Measurements from ENCODE around the gene UGT1A7. TPM values are rescaled to one million over a fixed set of nuclear protein-coding genes. Genes with fewer than 3 reads are reported as not detected.

The UGT1A7 gene
- total and polyA plus RNA-seq, 9 of the 15 experiments (the other 6 are each of a cell fraction or from before 2014, with no cell fraction given) = not detected

DNA sequence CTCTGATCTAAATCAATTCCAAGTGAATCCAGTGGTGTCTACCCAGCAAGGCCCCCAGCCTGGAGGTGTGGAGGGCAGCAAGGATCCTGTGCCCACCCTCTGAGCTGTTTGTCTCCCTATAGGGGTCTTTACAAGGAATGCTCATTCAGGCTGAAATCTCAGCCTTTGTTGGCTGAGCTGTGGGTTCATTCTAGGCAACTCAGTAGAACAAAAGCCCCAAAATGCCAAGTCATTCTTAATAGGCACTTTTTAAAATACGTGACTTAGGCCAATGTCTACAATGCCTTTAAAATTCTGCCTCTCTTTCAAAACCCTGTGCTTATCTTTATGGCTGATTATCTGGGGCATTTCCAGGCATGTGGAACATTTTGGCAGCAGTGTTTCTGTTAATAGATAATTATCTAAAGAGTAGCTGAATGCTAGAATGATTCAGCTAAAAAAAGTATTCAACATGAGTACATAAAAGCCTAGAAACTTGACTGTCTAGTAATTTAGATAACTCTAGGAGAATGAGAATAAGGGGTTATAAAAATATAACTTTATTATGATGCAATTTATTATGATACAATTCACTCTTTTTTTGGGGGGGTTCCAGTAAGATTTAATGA, 18.4 kb downstream of the UGT1A7 start (continued):
- TF ChIP-seq RBM14 (IDR thresholded peaks at IDR 0.05; ENCODE audit: borderline replicate concordance, insufficient read depth, low read depth, low read length) = no peak
- no peak for TF ChIP-seq TARDBP (IDR thresholded peaks at IDR 0.05)
- no peak for TF ChIP-seq NEUROD1 (IDR thresholded peaks at IDR 0.05; ENCODE audit: borderline replicate concordance, low read depth, low read length, partially characterized antibody)
- no peak for TF ChIP-seq XRCC4 (IDR thresholded peaks at IDR 0.05; ENCODE audit: extremely low read depth, insufficient read depth, insufficient read length)
- TF ChIP-seq ZNF184 (CRISPR knock-in tag; IDR thresholded peaks at IDR 0.05) = no peak
- no peak for TF ChIP-seq NR3C1 (CRISPR knock-in tag; IDR thresholded peaks at IDR 0.05)
- TF ChIP-seq, protein P1, sequence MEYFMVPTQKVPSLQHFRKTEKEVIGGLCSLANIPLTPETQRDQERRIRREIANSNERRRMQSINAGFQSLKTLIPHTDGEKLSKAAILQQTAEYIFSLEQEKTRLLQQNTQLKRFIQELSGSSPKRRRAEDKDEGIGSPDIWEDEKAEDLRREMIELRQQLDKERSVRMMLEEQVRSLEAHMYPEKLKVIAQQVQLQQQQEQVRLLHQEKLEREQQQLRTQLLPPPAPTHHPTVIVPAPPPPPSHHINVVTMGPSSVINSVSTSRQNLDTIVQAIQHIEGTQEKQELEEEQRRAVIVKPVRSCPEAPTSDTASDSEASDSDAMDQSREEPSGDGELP (CRISPR knock-in tag; IDR thresholded peaks at IDR 0.05; ENCODE audit: borderline replicate concordance) = no peak
- no peak for TF ChIP-seq CREB1 (IDR thresholded peaks at IDR 0.05)
- TF ChIP-seq CREB1 (CRISPR knock-in tag; IDR thresholded peaks at IDR 0.05) = no peak
- no peak for TF ChIP-seq ZNF384 (IDR thresholded peaks at IDR 0.05; ENCODE audit: low read depth, low read length)
- no peak for TF ChIP-seq NCOA6 (IDR thresholded peaks at IDR 0.05)
- TF ChIP-seq PCBP1 (IDR thresholded peaks at IDR 0.05; ENCODE audit: low read depth, low read length, poor library complexity, severe bottlenecking) = no peak
- TF ChIP-seq SAFB (IDR thresholded peaks at IDR 0.05; ENCODE audit: borderline replicate concordance, low read depth, low read length) = no peak
- TF ChIP-seq, protein P2, sequence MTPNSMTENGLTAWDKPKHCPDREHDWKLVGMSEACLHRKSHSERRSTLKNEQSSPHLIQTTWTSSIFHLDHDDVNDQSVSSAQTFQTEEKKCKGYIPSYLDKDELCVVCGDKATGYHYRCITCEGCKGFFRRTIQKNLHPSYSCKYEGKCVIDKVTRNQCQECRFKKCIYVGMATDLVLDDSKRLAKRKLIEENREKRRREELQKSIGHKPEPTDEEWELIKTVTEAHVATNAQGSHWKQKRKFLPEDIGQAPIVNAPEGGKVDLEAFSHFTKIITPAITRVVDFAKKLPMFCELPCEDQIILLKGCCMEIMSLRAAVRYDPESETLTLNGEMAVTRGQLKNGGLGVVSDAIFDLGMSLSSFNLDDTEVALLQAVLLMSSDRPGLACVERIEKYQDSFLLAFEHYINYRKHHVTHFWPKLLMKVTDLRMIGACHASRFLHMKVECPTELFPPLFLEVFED (CRISPR knock-in tag; conservative IDR thresholded peaks at IDR 0.05) = no peak
- peak; percentile 52; the same call in 1 of the 2 replicates for TF ChIP-seq NCOA1 (IDR thresholded peaks at IDR 0.05; ENCODE audit: low read depth)
- no peak for TF ChIP-seq CC2D1A (IDR thresholded peaks at IDR 0.05)
- TF ChIP-seq NELFE (IDR thresholded peaks at IDR 0.05; ENCODE audit: insufficient read depth, insufficient read length) = no peak
- peak; percentile 81 for TF ChIP-seq FOXM1 (IDR thresholded peaks at IDR 0.05; ENCODE audit: low read depth)
- no peak for TF ChIP-seq FOXM1 (CRISPR knock-in tag; IDR thresholded peaks at IDR 0.05; ENCODE audit: low read depth)
- no peak for TF ChIP-seq ETV6 (IDR thresholded peaks at IDR 0.05; ENCODE audit: borderline replicate concordance in 1 of 2, low read depth in 2 of 2, low read length in 1 of 2)
- TF ChIP-seq ETV6 (CRISPR knock-in tag; IDR thresholded peaks at IDR 0.05; ENCODE audit: borderline replicate concordance) = no peak
- TF ChIP-seq RCOR1 (IDR thresholded peaks at IDR 0.05; ENCODE audit: borderline replicate concordance in 1 of 2, low read depth in 2 of 2, low read length in 2 of 2) = peak in 1 of 2 experiments; percentile 77; a peak in 2 of 4 replicates
- TF ChIP-seq, protein P3, sequence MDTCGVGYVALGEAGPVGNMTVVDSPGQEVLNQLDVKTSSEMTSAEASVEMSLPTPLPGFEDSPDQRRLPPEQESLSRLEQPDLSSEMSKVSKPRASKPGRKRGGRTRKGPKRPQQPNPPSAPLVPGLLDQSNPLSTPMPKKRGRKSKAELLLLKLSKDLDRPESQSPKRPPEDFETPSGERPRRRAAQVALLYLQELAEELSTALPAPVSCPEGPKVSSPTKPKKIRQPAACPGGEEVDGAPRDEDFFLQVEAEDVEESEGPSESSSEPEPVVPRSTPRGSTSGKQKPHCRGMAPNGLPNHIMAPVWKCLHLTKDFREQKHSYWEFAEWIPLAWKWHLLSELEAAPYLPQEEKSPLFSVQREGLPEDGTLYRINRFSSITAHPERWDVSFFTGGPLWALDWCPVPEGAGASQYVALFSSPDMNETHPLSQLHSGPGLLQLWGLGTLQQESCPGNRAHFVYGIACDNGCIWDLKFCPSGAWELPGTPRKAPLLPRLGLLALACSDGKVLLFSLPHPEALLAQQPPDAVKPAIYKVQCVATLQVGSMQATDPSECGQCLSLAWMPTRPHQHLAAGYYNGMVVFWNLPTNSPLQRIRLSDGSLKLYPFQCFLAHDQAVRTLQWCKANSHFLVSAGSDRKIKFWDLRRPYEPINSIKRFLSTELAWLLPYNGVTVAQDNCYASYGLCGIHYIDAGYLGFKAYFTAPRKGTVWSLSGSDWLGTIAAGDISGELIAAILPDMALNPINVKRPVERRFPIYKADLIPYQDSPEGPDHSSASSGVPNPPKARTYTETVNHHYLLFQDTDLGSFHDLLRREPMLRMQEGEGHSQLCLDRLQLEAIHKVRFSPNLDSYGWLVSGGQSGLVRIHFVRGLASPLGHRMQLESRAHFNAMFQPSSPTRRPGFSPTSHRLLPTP (IDR thresholded peaks at IDR 0.05; ENCODE audit: borderline replicate concordance, extremely low read depth, insufficient read length) = no peak
